D721Med (cell line): ENCODE measurements around the gene RNF144A.

Source experiments
- DNase-seq: peaks from one replicate; pipeline ENCODE4 v3.0.0; 2011; ENCODE audit warnings: low spot score; ENCODE audit not compliant: insufficient read length
- FAIRE-seq: peaks from 2 replicates; lab custom pipeline; 2011; peaks lifted over from hg19 to GRCh38; lab: Jason Lieb, UNC
- CTCF ChIP-seq: IDR thresholded peaks from 2 replicates; pipeline ENCODE4 v1.5.1; 2012; ENCODE audit warnings: mild to moderate bottlenecking, control low read depth; ENCODE audit not compliant: insufficient read depth; ENCODE audit errors: missing control alignments

Gene RNF144A

GRCh38 chr2:7020939-7021470 is 103.8 kb downstream of the RNF144A start:
- DNase-seq (no peak), FAIRE-seq (no peak)
- no peak for TF ChIP-seq CTCF

DNA sequence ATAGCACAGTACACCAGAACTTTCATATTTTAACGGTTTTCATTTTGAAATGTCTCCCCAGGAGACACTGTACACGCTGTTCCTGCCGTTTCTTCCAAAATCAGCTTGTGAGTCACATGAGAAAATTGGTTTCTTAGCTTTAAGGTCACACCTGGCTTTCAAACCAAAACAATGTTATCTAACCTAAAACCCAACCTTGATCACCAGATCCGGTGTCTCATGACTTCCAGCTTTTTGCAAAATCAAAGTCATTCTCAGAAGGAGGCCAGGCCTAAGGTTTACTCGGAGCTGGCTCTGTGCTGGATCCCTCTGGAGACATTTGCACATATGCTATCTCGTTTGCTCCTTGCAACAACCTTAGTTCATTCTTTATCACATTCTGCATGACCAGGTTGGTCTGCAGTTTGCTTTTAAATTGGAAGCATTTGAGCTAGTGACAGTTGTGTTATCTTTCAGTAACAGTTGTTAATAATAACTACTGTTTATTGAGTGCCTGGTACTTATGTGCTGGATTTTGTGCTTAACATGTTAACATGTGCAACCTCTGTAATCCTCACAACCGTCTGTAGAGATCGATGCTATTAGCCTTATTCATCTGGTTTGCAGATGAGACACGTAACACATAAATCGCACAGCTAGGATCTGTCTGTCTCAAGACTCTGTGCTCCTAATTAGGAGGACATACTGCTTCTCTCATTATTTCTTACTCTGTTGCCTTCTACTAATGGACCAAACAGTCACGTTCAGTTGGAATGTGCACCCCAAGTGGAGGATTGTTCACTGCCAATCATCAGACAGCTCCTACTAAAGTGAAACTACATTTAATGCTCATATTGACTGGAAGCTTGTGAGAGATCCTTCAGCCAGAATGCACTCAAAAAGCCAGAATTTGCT is 105.5 kb downstream of the RNF144A start:
- DNase-seq (peak; percentile 47), FAIRE-seq (peak; percentile 100)
- TF ChIP-seq CTCF, result no peak

GRCh38 chr2:7023542-7023941 is 106.3 kb downstream of the RNF144A start:
- no peak for DNase-seq
- TF ChIP-seq CTCF, result no peak
- no peak for FAIRE-seq

GRCh38 chr2:7024261-7024660 is 107.0 kb downstream of the RNF144A start:
- FAIRE-seq, result no peak
- no peak for DNase-seq
- TF ChIP-seq CTCF, result no peak

DNA sequence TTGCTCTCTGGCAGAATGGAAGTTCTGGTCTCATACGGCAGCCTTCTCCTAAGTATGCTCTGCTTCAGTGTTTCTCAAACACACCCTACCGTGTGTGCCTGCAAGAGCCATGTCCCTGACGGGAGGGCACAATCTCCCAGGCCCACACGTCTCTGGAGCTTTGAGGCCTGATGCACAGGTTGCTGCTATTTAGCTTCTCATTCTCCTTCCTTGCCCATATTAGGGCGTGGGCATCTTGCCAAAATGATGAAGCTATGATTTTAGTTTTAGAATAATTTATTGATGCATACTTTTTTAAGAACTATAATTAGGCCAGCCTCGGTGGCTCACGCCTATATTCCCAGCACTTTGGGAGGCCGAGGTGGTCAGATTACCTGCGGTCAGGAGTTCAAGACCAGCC is 107.9 kb downstream of the RNF144A start:
- DNase-seq (no peak), FAIRE-seq (no peak)
- no peak for TF ChIP-seq CTCF

DNA sequence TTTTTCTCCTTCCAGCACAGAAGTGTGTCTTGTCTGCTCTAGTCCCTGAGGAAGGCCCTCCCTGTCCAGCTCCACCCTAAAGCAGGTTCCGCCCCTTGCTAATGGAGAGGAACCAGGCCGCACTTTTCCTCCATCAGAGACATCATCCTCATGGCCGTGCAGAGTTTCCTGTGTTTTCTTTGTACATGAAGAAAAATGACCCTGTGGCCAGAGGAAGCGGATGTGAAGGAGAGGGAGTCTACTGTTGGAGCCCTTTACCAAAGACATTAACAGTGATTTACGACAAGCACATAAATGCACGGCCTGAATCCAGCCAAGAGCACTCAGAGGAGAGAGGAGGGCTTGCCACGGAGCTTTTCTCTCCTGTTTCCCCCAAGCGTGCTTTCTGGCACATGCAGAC is 109.5 kb downstream of the RNF144A start:
- TF ChIP-seq CTCF, result no peak
- no peak for DNase-seq
- FAIRE-seq, result no peak

- TF ChIP-seq CTCF, result no peak
- FAIRE-seq, result no peak
- DNase-seq, result no peak
These were observed 110.2 kb downstream of the RNF144A start for GRCh38 chr2:7027411-7027810.
